HG02610 (cell line): ENCODE data around the gene OVCH1.
"Not testable (repeated sequence)": the region's sequence is repeated elsewhere in the genome, so short reads cannot be mapped to it uniquely, and the experiment has no call there.

Experiments
- ATAC-seq: cut with Tn5 transposase; IDR thresholded peaks from one replicate; pipeline ENCODE4 v1.9.1; 2021; ENCODE audit warnings: mild to moderate bottlenecking, moderate library complexity; ENCODE audit not compliant: unreplicated experiment

OVCH1 gene

DNA sequence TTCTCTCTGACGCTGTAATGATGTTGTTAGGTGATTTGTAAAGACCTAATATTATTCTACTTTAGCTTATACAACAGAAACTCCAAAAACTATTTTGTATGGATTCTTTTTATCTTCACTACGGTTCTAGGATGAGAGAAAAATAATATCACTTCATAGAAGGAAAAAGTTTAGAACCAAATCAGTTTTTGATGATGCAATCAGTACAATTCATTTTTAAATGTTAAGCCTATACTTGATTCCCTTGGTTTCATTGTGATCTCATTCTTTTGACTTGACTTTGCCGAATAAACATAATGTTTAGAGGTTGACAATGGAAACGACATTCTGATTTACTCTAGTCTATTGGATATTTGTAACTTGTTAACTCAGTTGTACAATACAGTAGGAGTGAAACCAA, 91.9 kb downstream of the OVCH1 start:
- ATAC-seq: no peak

DNA sequence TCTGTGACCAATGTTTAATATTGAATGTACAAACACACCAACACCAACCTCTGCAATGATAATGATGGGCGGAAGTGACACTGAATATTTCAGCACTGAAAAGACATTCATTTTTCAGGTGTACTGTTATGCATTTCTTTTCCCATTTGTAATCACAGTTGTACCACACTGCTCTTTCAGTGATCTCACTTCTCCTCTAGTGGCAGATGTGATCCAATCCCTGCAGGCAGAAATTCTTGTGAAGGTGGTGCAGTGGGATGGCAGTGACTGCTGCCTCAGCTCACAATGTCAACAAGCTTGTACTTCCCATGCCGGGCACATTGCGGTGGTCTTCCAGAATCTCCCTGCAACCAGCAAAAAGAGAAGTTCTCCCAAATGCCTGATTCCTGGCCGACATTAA, 93.5 kb downstream of the OVCH1 start:
- no peak for ATAC-seq

DNA sequence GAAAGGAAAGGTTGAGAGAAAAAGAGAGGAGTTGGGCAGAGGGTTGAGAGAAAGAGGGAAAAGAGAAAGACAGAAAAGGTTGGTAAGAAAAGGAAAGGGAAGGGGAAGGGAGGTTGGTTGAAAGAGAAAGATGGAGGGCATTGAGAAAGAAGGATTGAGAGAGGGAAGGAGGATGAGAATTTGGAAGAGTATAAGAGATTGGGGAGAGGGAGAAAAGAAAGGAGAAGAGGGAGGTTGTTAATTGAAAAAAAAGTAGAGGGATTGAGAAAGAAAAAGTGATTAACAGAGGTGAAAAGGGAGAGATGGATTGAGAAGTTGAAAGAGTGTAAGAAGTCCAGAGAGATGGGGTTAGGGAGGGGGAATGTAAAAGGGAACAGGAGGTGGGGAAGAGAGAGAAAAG, 95.0 kb downstream of the OVCH1 start:
- ATAC-seq: no peak

DNA sequence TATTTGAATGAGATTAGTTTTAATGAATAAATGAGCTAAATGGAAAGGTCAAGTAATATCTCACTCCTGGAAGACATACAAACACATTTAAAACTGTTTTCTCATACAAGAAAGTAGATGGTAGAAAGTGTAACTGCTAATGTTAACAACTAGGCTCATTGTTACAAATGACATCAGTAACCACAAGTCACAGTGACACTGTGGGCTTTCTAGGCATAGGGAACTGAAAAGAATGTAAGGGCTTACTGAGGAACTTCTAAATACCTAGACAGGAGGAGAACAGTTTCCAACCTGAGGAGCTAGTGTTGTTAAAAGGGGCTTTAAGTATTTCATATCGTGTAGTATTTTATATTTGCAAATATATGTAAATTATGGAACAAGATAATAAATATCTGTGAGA, 99.0 kb downstream of the OVCH1 start:
- ATAC-seq: peak; percentile 55

DNA sequence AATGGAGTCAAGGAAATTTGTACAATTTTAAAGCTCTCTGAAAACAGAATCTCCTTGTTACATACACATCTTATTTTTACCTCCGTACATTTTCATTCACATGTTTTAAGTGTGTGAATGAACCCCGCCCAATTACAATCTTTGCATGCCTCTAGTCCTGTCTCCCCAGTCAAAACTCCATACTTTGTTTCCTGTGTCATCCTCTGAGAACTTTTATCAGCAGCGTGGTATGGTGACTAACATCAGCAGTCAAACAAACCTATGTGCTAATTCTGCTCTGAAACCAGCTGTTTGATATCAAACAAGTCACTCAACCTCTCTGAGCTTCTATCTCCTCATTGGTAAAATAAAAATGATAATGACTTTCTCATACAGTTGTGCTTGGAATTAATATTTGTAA, 100.7 kb downstream of the OVCH1 start:
- no peak for ATAC-seq

DNA sequence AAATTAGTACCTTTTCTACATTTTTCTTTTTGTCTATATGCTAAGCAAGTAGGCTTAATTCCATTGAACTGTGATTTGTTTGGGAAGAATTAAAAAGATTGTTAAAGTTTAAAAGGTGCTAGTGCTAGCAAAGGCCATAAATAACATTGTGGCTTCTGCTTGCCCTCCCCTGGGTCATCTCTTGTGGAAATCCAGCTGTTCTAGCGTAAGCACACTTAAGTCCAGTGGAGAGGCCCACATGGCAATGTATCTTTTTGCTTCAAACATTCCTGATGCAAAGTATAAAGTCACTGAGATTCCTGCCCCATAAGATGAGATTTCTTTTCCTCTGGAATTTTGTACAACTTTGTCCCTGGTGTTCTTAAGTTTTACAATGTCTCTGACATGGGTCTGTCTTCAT, 102.1 kb downstream of the OVCH1 start:
- no peak for ATAC-seq

DNA sequence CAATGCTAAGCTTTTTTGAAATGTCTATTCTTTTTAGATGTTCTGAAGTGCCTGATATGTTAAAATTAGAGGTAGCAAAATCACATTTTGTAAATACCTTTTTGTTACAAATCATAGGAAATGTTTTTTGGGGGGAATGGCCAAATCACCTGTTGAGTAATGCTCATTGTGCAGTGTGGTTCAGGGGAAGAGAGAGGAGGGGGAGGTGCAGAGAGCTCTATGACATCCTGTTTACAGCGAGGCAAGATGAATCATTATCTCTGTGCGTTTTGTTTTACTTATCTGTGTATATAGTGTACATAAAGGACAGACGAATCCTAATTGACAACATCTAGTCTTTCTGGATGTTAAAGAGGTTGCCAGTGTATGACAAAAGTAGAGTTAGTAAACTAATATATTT, 107.1 kb downstream of the OVCH1 start:
- not testable (repeated sequence) for ATAC-seq

DNA sequence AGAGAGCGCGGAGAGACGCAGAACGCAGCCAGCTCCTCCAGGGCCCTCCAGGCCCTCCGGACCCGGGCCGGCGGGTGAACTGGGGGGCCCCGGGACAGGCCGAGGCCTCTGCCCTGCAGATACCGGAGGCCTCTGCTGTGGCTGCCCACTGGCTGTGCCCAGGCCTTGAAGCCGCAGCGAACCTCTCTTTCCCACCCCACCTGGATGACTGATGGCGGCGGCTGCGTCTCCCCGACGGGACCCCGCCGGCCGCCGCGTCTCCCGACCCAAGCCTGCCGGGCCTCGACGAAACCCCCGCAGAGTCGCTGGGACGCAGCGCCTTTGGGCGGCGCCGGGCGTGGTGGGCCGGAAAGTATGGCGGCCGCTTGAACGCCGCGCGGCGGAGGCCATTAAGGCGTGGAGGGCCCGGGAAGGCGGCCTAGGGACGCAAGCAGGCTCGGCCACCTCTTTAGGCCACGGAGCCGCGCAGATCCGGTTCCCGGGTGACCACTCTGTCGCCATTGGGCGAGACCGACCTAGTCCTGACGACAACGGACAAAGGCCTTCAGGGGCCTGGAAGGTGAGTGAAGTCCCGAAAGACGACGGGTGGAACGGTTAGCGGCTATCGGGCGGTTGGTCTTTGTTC, 108.1 kb downstream of the OVCH1 start:
- no peak for ATAC-seq

DNA sequence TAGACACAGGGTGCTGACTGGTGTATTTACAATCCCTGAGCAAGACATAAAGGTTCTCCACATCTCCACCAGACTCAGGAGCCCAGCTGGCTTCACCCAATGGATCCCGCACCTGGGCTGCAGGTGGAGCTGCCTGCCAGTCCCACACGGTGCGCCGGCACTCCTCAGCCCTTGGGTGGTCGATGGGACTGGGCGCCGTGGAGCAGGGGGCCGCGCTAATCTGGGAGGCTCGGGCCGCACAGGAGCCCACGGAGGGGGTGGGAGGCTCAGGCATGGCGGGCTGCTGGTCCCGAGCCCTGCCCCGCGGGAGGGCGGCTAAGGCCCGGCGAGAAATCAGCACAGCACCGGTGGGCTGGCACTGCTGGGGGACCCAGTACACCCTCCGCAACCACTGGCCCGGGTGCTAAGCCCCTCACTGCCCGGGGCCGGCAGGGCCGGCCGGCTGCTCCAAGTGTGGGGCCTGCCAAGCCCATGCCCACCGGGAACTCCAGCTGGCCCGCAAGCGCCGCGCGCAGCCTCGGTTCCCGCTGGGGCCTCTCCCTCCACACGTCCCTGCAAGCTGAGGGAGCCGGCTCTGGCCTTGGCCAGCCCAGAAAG, 111.3 kb downstream of the OVCH1 start:
- ATAC-seq: not testable (repeated sequence)

DNA sequence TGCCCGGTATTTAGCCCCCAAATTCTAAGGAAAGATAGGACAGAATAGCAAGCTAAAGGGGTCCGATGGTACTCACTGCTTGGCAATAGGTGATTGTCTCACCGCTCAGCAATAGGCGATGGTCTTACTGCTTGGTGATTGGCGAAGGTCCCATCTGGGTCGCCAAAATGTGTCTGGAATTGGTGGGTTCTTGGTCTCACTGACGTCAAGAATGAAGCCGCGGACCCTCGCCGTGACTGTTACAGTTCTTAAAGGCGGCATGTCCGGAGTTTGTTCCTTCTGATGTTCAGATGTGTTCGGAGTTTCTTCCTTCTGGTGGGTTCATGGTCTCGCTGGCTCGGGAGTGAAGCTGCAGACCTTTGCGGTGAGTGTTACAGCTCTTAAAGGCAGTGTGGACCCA, 112.3 kb downstream of the OVCH1 start:
- not testable (repeated sequence) for ATAC-seq

DNA sequence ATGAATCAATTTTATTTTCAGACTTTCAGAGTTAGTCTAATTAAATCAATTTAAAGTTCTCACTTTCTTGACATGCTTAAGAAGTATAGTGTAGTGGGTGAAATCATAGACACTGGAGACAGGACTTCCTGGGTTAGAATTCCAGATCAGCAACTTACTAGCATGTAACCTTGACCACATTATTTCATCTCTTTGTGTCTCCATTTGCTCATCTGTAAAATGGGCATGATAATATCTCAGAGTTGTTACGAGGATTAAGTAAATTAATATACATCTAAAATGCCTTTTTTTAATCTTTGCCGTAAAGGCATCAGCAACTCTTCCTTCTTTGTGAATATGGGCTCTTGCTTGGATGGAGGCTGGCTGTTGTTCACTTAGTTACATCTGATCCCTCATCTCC, 115.2 kb downstream of the OVCH1 start:
- ATAC-seq: no peak

DNA sequence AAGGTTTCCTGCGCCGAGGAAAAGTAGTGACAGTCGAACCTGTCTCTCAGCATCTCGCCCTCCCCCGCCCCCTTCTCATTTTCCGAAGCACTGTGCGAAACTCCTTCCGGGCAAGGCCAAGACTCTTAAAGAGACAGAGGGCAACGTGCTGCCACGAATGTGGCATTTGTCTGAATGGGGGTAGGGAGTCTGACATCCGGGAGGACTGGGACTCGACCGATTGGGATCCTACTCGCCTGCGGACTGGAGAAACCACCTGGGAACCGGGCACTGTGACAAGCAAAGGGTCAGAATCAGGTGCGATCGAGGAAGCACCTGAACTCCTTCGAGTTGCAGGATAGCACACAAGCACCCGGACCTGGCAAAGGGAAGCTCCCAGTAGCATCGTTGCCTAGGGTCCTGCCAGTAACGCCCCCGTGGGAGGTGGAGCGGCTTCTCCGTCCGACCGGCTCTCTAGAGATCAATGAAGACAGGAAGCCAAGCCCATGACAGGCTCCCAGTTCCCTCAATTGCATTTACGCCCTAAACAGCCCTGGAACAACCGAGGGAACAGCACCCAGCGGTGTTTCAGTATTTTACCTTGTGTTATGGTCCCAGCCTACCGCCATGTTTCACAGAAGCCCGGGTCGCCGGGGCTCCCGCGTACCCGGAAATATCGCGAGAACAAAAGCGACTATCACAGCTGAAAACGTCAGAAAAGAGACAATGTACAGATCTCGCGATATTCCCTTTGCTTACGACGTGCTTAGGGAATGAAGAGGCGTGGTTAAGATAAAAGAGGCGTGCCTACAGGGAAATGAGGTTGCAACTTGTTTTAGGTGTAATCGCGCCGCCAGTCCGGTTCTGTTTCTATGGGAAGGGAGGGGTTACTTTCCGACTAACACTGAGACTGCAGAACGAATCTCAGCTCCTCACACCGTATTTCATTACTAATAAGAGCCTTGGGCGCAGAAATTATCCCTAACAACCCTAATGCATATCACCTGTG, 116.7 kb downstream of the OVCH1 start, which contains the start of gene ERGIC2:
Gene ERGIC2, minus strand, starts transcription at position 637 of the 988 bp plus-strand sequence. CDS start 9,539 bp downstream, outside the sequence.
- peak; percentile 96 for ATAC-seq
